ENCODE data around the gene NXN.
"Not testable (repeated sequence)": the region's sequence is repeated elsewhere in the genome, so short reads cannot be mapped to it uniquely, and the experiment has no call there.

The NXN gene

GRCh38 chr17:811051-811784, 168.4 kb downstream of the NXN start:
- no peak for DNase-seq (ENCODE audit: extremely low spot score)
- POLR2A ChIA-PET = no interaction called here
- CTCF ChIA-PET = no interaction called here
- no peak for TF ChIP-seq CTCF (IDR thresholded peaks at IDR 0.05; ENCODE audit: control extremely low read depth, extremely low read depth, low read depth, missing control alignments)

- TF ChIP-seq CTCF (IDR thresholded peaks at IDR 0.05; ENCODE audit: control extremely low read depth, extremely low read depth, low read depth, missing control alignments) = no peak
- CTCF ChIA-PET = no interaction called here
Observed at GRCh38 chr17:807523-808294, 171.9 kb downstream of the NXN start.

DNA sequence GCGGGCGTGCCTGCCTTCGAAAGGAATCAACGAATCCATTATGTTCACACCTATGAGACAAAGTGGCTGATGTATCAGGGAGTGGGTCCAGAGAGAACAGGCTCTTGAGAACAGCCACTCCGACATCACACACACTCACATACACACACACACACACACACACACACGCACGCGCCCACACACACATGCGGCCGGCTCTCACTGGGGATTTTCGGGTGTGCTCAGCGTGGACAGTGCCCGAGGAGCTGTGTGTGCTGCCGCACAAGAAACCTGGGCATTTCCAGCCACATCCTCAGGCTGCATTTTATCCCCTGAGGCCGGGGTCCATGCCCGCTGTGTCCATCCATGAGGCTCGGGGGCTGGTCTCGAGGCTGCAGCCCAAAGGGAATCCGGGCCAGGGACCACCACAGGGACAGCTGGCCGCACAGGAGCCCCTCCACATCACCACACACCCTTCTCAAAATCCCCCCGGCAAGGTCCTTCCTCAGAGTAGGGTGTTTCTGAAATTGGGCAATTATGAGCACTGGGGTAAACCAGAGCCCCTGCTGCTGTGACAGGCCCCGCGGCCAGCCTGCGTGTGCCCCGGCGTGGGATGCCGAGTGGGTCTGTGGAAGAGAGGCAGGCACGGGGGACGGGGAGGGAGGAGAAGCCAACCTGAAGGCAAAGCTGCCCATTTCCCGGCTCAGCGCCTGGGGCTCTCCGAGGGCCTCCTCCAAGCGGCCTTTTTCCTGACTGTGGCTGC, 172.6 kb downstream of the NXN start:
- POLR2A ChIA-PET = no interaction called here
- CTCF ChIA-PET = no interaction called here
- DNase-seq (ENCODE audit: extremely low spot score) = no peak

More at GRCh38 chr17:807523-808294, 171.9 kb downstream of the NXN start:
- DNase-seq (ENCODE audit: extremely low spot score) = no peak
- POLR2A ChIA-PET = no interaction called here

GRCh38 chr17:806346-806745, 173.2 kb downstream of the NXN start:
- POLR2A ChIA-PET = no interaction called here
- CTCF ChIA-PET = no interaction called here
- no peak for TF ChIP-seq CTCF (IDR thresholded peaks at IDR 0.05; ENCODE audit: control extremely low read depth, extremely low read depth, low read depth, missing control alignments)
- no peak for DNase-seq (ENCODE audit: extremely low spot score)

More for the DNA sequence above, 172.6 kb downstream of the NXN start:
- TF ChIP-seq CTCF (IDR thresholded peaks at IDR 0.05; ENCODE audit: control extremely low read depth, extremely low read depth, low read depth, missing control alignments) = no peak

DNA sequence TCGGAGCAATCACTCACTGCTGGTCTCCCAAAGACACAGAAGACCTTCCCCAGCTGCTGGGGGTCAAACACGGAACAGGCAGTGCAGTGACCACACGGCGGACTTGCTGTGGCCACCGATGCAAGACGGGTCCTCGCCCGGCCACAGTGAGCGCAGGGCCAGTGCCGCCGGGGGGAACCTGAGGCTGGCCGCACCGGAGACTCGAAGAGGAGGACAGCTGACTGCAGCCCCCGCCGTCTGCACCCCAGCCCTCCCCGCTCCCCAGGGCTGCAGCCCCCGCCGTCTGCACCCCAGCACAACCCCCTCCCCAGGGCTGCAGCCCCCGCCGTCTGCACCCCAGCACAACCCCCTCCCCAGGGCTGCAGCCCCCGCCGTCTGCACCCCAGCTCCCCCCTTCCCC, 173.7 kb downstream of the NXN start:
- CTCF ChIA-PET; POLR2A ChIA-PET; DNase-seq (ENCODE audit: extremely low spot score): not testable (repeated sequence)

DNA sequence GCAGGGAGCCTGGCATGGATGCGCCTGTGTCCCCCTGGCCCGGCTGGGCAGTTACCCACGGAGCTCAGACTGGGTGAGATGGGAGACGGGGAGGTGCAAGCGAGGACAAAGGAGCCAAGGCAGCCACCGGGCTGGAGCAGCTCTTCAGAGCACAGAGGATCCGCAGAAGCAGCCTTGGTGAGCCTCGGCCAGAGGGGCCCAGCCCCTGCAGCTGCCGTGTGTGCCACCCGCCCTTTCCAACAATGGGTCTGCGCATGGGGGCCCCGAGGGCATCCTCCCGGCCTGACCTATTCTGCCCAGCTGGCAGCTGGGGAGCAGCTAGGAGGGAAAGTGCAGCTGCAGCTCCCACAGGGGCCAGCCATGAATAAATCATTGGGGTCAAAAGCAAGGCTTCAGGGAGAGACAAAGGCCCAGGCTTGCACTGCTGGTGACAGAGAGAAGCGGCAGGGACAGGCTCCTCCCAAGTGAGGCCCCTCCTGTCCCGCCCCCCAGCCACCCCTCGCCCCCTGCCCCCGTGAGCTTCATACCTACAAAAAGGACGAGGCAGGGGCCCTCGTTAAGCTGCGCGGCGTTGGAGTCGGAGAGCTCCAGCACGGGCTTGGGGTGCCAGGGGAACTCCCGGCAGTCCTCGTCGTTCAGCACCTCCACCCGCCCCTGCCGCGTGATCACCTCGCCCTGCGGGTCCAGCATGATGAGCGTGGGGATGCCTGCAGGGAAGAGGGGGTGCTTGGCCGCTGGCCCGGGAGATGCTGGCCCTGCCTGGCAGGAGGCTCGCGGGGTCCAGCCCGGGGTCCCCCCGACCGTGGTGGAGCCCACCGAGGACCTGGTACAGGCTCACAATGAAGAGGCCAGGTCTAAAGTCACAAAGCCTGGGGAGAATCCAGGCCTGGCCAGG, 174.8 kb downstream of the NXN start:
- CTCF ChIA-PET = interaction anchor here (1.5 kb wide), 1 partner anchor 176 kb away, joined by 3 read pairs; no protein-coding TSS in a partner anchor

More for the DNA sequence above, 174.8 kb downstream of the NXN start:
- POLR2A ChIA-PET = no interaction called here
- TF ChIP-seq CTCF (IDR thresholded peaks at IDR 0.05; ENCODE audit: control extremely low read depth, extremely low read depth, low read depth, missing control alignments) = no peak
- DNase-seq (ENCODE audit: extremely low spot score) = no peak
